PC-9 (cell line): Measurements from ENCODE around the gene BEST2. TPM values are rescaled to one million over a fixed set of nuclear protein-coding genes. Genes with fewer than 3 reads are reported as not detected.
"Not testable (repeated sequence)": the region's sequence is repeated elsewhere in the genome, so short reads cannot be mapped to it uniquely, and the experiment has no call there.

ENCODE experiments used
- BruUV-seq: library from RNA; stranded (reverse); fragments of 400-500 nt; replicated peaks from 2 replicates; lab custom pipeline; 2021; lab: Mats Ljungman, UMichigan
- CTCF ChIA-PET: fragments of 300-600 bp; sonication (Branson Sonifier 250); formaldehyde crosslinking; loops from one replicate; lab custom pipeline; 2022; ENCODE audit warnings: antibody characterized with exemption; lab: Charles Lee
- POLR2A ChIA-PET: fragments of 300-600 bp; sonication (Branson Sonifier 250); formaldehyde crosslinking; loops from one replicate; lab custom pipeline; 2022; ENCODE audit warnings: antibody characterized with exemption; ENCODE audit not compliant: unreplicated experiment; lab: Charles Lee
- DNase-seq, 2 experiments: peaks; one replicate each; pipeline versions ENCODE4 v3.0.0 to v3.0.0-alpha.2; 2015 to 2022; ENCODE audit warnings: mixed read lengths in 1 of 2
- H2AFZ ChIP-seq: fragments of 200-600 bp; sonication (generic); 2 replicates; pipeline ENCODE4 v1.8.1; 2017; ENCODE audit warnings: antibody characterized with exemption
- H3F3A ChIP-seq: fragments of 200-600 bp; sonication (generic); 2 replicates; pipeline ENCODE4 v1.8.1; 2017; ENCODE audit warnings: antibody characterized with exemption, mild to moderate bottlenecking, low read depth; ENCODE audit not compliant: insufficient read depth
- H3K27ac ChIP-seq: fragments of 200-600 bp; sonication (generic); 2 replicates; pipeline ENCODE4 v1.6.1; 2016; ENCODE audit warnings: mixed run types
- H3K27me3 ChIP-seq: fragments of 200-600 bp; sonication (generic); 2 replicates; pipeline ENCODE4 v1.6.1; 2016; ENCODE audit warnings: low read depth, mixed run types; ENCODE audit not compliant: insufficient read depth
- H3K36me3 ChIP-seq: fragments of 200-600 bp; sonication (generic); 2 replicates; pipeline ENCODE4 v1.6.1; 2016; ENCODE audit warnings: low read depth, mixed run types
- H3K4me1 ChIP-seq: fragments of 200-600 bp; sonication (generic); replicated peaks from 2 replicates; pipeline ENCODE4 v1.6.1; 2016; ENCODE audit warnings: mixed run types; ENCODE audit not compliant: insufficient read depth
- H3K4me2 ChIP-seq: fragments of 200-600 bp; sonication (generic); 2 replicates; pipeline ENCODE4 v1.6.1; 2017; ENCODE audit warnings: mixed run types
- H3K4me3 ChIP-seq: fragments of 200-600 bp; sonication (generic); 2 replicates; pipeline ENCODE4 v1.6.1; 2016; ENCODE audit warnings: mixed run types
- H3K79me2 ChIP-seq: fragments of 200-600 bp; sonication (generic); 2 replicates; pipeline ENCODE4 v1.6.1; 2017; ENCODE audit warnings: low read depth, mixed run types
- H3K9me2 ChIP-seq: fragments of 200-600 bp; sonication (generic); 2 replicates; pipeline ENCODE4 v1.8.1; 2017; ENCODE audit warnings: mild to moderate bottlenecking; ENCODE audit not compliant: insufficient read depth
- H3K9me3 ChIP-seq: fragments of 200-600 bp; sonication (generic); 2 replicates; pipeline ENCODE4 v1.8.1; 2016; ENCODE audit warnings: low read depth; ENCODE audit not compliant: insufficient read depth
- H4K20me1 ChIP-seq: fragments of 200-600 bp; sonication (generic); 2 replicates; pipeline ENCODE4 v1.8.1; 2017; ENCODE audit not compliant: insufficient read depth
- EZH2 ChIP-seq: fragments of 200-600 bp; sonication (generic); IDR thresholded peaks from 2 replicates; pipeline ENCODE4 v1.8.0; 2017; ENCODE audit warnings: antibody characterized with exemption, low read depth
- intact Hi-C: fragments of 100-400 bp; cut with micrococcal nuclease; formaldehyde crosslinking; loops from one replicate; pipeline ENCODE4 v1.10.0; 2022; ENCODE audit not compliant: unreplicated experiment
- total RNA-seq: library from RNA; stranded (reverse); gene quantifications from 2 replicates; pipeline ENCODE4 v1.2.3, GENCODE V29; 2021
- TF ChIP-seq, protein P1 (sequence below): fragments of 200-600 bp; sonication (generic); conservative IDR thresholded peaks from 2 replicates; pipeline ENCODE4 v1.6.1; 2017; ENCODE audit warnings: mixed run types, antibody characterized with exemption, mild to moderate bottlenecking, moderate library complexity

The BEST2 gene
- total RNA-seq, 1 experiment from 2014 or later, result not detected

DNA sequence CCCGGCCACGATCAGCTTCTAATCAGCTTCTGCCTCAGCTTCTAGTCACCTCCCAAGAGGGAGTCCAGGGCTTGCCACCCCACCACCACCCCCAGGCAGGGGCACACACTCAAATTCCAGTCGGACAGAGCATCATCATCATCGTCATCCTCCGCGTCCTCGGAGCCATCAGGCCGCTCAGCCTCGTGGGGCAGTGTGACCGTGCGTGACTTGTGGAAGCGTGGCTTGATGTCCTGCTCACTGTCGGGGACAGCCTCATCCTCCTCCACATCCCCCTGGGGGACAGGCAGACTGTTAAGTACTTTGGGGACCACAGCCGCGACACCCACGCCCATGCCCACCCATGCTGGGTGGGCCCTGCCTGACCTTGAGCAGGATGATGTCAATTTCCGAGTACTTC is 40.4 kb upstream of the BEST2 start:
- Histone ChIP-seq H2AFZ (no peak overlapping the region), H4K20me1 (peaks cover 12% of the 10 kb centered on the region), H3K9me3 (no peaks in the 10 kb centered on the region), H3K27me3 (no peaks in the 10 kb centered on the region), H3F3A (peaks cover 45% of the 10 kb centered on the region), H3K79me2 (peaks cover 13% of the 10 kb centered on the region; the same call in 1 of the 2 replicates), H3K4me1 (no peaks in the 10 kb centered on the region), H3K9me2 (no peaks in the 10 kb centered on the region), H3K36me3 (peaks cover 44% of the 10 kb centered on the region), H3K4me3 (no peak overlapping the region), H3K4me2 (no peak overlapping the region), H3K27ac (no peak overlapping the region)
- TF ChIP-seq, protein P1, sequence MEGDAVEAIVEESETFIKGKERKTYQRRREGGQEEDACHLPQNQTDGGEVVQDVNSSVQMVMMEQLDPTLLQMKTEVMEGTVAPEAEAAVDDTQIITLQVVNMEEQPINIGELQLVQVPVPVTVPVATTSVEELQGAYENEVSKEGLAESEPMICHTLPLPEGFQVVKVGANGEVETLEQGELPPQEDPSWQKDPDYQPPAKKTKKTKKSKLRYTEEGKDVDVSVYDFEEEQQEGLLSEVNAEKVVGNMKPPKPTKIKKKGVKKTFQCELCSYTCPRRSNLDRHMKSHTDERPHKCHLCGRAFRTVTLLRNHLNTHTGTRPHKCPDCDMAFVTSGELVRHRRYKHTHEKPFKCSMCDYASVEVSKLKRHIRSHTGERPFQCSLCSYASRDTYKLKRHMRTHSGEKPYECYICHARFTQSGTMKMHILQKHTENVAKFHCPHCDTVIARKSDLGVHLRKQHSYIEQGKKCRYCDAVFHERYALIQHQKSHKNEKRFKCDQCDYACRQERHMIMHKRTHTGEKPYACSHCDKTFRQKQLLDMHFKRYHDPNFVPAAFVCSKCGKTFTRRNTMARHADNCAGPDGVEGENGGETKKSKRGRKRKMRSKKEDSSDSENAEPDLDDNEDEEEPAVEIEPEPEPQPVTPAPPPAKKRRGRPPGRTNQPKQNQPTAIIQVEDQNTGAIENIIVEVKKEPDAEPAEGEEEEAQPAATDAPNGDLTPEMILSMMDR, result no peak
- DNase-seq, result no peak
- no TSS peak for BruUV-seq
- ChIA-PET CTCF (no interaction called here), POLR2A (no interaction called here)
- intact Hi-C loops, result no loop called here

DNA sequence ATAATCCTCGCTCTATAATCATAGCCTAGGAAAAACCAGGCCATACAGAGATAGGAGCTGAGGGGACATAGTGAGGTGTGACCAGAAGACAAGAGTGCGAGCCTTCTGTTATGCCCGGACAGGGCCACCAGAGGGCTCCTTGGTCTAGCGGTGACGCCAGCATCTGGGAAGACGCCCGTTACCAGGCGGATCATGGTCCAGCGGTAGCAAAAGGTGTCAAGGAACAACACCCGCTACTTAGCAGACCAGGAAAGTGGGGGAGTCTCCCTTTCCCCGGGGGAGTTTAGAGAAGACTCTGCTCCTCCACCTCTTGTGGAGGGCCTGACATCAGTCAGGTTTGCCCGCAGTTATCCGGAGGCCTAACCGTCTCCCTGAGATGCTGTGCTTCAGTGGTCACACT is 39.5 kb upstream of the BEST2 start:
- peak in 1 of 2 experiments; percentile 38 for DNase-seq
- H3K9me2 ChIP-seq, H3K9me3 ChIP-seq, BruUV-seq, H3K4me2 ChIP-seq, H3K4me1 ChIP-seq, H3K4me3 ChIP-seq, H3K27me3 ChIP-seq, H2AFZ ChIP-seq, H3K27ac ChIP-seq, POLR2A ChIA-PET, intact Hi-C loops: not testable (repeated sequence)
- CTCF ChIA-PET, result interaction anchor here (0.7 kb wide), 1 partner anchor 58 kb away, joined by 6 read pairs; no protein-coding TSS in a partner anchor
- H4K20me1 ChIP-seq, result peaks cover 20% of the 10 kb centered on the region
- peaks cover 21% of the 10 kb centered on the region; the same call in 1 of the 2 replicates for H3K79me2 ChIP-seq
- peaks cover 50% of the 10 kb centered on the region for H3F3A ChIP-seq
- TF ChIP-seq, protein P1, result peak; percentile 65
- peaks cover 46% of the 10 kb centered on the region for H3K36me3 ChIP-seq

DNA sequence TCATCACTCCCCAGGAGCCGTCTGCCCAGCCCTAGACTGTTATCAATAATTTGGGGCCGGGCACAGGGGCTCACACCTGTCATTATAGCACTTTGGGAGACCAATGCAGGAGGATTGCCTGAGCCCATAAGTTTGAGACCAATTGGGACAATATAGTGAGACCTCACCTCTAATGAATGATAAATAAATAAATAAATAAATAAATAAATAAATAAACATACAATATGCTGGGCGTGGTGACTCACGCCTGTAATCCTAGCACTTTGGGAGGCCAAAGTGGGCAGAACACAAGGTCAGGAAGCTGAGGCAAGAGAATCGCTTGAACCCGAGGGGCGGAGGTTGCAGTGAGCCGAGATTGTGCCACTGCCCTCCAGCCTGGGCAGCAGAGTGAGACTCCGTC is 38.3 kb upstream of the BEST2 start:
- H3K4me1 ChIP-seq, DNase-seq, H3K27ac ChIP-seq, CTCF ChIA-PET, BruUV-seq, H3K9me2 ChIP-seq, H3K4me2 ChIP-seq, H3K9me3 ChIP-seq, H2AFZ ChIP-seq, intact Hi-C loops, H3K4me3 ChIP-seq, H3K27me3 ChIP-seq: not testable (repeated sequence)
- POLR2A ChIA-PET, result interaction anchor here (0.6 kb wide), 1 partner anchor 284 kb away, joined by 4 read pairs; no protein-coding TSS in a partner anchor
- H3F3A ChIP-seq, result peaks cover 60% of the 10 kb centered on the region
- peaks cover 34% of the 10 kb centered on the region for H3K79me2 ChIP-seq
- peaks cover 29% of the 10 kb centered on the region for H4K20me1 ChIP-seq
- peaks cover 56% of the 10 kb centered on the region for H3K36me3 ChIP-seq

DNA sequence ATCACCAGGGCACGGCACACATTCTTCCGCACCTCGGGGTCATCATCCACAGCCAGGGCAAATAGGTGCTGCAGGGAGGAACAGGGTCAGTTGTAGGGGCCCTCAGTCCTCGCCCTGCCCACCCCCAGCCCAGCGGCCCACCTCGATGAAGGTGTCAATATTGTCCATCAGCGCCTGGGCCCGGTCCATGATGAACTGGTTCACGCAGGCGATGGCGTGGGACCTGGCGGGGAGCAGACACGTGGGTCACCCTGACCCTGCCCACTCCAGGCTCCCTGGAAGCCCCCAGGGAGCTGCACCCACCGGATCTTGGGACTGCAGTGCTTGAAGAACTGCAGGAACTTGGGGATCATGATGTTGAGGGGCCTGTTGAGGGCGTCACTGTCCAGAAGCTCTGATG is 36.5 kb upstream of the BEST2 start:
- H3K27me3 ChIP-seq, result no peaks in the 10 kb centered on the region
- DNase-seq, result no peak
- no peak overlapping the region for H2AFZ ChIP-seq
- H3K4me3 ChIP-seq, result no peak overlapping the region
- H3K9me3 ChIP-seq, result no peaks in the 10 kb centered on the region
- intact Hi-C loops, result no loop called here
- peaks cover 64% of the 10 kb centered on the region for H3K36me3 ChIP-seq
- ChIA-PET CTCF (no interaction called here), POLR2A (no interaction called here)
- H3K27ac ChIP-seq, result no peak overlapping the region
- H3K4me1 ChIP-seq, result peaks cover 1% of the 10 kb centered on the region; the same call in 1 of the 2 replicates
- peaks cover 71% of the 10 kb centered on the region for H3F3A ChIP-seq
- no TSS peak for BruUV-seq
- TF ChIP-seq, protein P1, result no peak
- no peak for TF ChIP-seq EZH2
- peaks cover 36% of the 10 kb centered on the region for H4K20me1 ChIP-seq
- H3K4me2 ChIP-seq, result no peak overlapping the region
- H3K9me2 ChIP-seq, result no peaks in the 10 kb centered on the region
- H3K79me2 ChIP-seq, result peaks cover 52% of the 10 kb centered on the region
